ENCODE measurements around the gene SLCO2A1.

SLCO2A1 gene

GRCh38 chr3:133984975-133985374 lies 44.8 kb downstream of the SLCO2A1 start:
- DNase-seq (ENCODE audit: insufficient read length, low spot score) (no peak), FAIRE-seq (no peak)

- FAIRE-seq (no peak), DNase-seq (ENCODE audit: insufficient read length, low spot score) (no peak)
Observed at GRCh38 chr3:133983576-133984560, 45.9 kb downstream of the SLCO2A1 start.

- FAIRE-seq: no peak
- DNase-seq (ENCODE audit: insufficient read length, low spot score): no peak
Observed at GRCh38 chr3:133983126-133983525, 46.6 kb downstream of the SLCO2A1 start.

GRCh38 chr3:133980550-133980949 lies 49.2 kb downstream of the SLCO2A1 start:
- FAIRE-seq (no peak), DNase-seq (ENCODE audit: insufficient read length, low spot score) (no peak)

GRCh38 chr3:133980035-133980434 lies 49.7 kb downstream of the SLCO2A1 start:
- DNase-seq (ENCODE audit: insufficient read length, low spot score) (no peak), FAIRE-seq (no peak)

- no peak for FAIRE-seq
- DNase-seq (ENCODE audit: insufficient read length, low spot score): no peak
Observed at GRCh38 chr3:133979553-133979952, 50.2 kb downstream of the SLCO2A1 start.

GRCh38 chr3:133977568-133977967 lies 52.2 kb downstream of the SLCO2A1 start:
- FAIRE-seq (no peak), DNase-seq (ENCODE audit: insufficient read length, low spot score) (no peak)

GRCh38 chr3:133973249-133973980 lies 56.3 kb downstream of the SLCO2A1 start:
- FAIRE-seq: peak; percentile 31
- DNase-seq (ENCODE audit: insufficient read length, low spot score): no peak

GRCh38 chr3:133972156-133972555 lies 57.6 kb downstream of the SLCO2A1 start:
- no peak for DNase-seq (ENCODE audit: insufficient read length, low spot score)
- FAIRE-seq: no peak

- DNase-seq (ENCODE audit: insufficient read length, low spot score): no peak
- no peak for FAIRE-seq
Observed at GRCh38 chr3:133970916-133971315, 58.8 kb downstream of the SLCO2A1 start.

- DNase-seq (ENCODE audit: insufficient read length, low spot score): no peak
- no peak for FAIRE-seq
Observed at GRCh38 chr3:133970339-133970738, 59.4 kb downstream of the SLCO2A1 start.

GRCh38 chr3:133967992-133968892 lies 61.5 kb downstream of the SLCO2A1 start:
- no peak for FAIRE-seq
- no peak for DNase-seq (ENCODE audit: insufficient read length, low spot score)

- DNase-seq (ENCODE audit: insufficient read length, low spot score) (no peak), FAIRE-seq (no peak)
Observed at GRCh38 chr3:133966954-133967353, 62.8 kb downstream of the SLCO2A1 start.

GRCh38 chr3:133965906-133966305 lies 63.8 kb downstream of the SLCO2A1 start:
- DNase-seq (ENCODE audit: insufficient read length, low spot score) (no peak), FAIRE-seq (no peak)

GRCh38 chr3:133965013-133965570 lies 64.6 kb downstream of the SLCO2A1 start:
- DNase-seq (ENCODE audit: insufficient read length, low spot score) (no peak), FAIRE-seq (no peak)

GRCh38 chr3:133964547-133964946 lies 65.2 kb downstream of the SLCO2A1 start:
- DNase-seq (ENCODE audit: insufficient read length, low spot score): no peak
- FAIRE-seq: no peak

GRCh38 chr3:133963657-133964396 lies 65.9 kb downstream of the SLCO2A1 start:
- no peak for FAIRE-seq
- no peak for DNase-seq (ENCODE audit: insufficient read length, low spot score)

GRCh38 chr3:133962849-133963248 lies 66.9 kb downstream of the SLCO2A1 start:
- FAIRE-seq: no peak
- peak; percentile 30 for DNase-seq (ENCODE audit: insufficient read length, low spot score)

- FAIRE-seq: no peak
- no peak for DNase-seq (ENCODE audit: insufficient read length, low spot score)
Observed at GRCh38 chr3:133958071-133958805, 71.5 kb downstream of the SLCO2A1 start.

All from HTR-8/SVneo (cell line).